ENCODE results near the gene ITGB7. TPM values are rescaled to one million over a fixed set of nuclear protein-coding genes. Genes with fewer than 3 reads are reported as not detected.

ITGB7 gene
- total and polyA plus RNA-seq, 9 of the 15 experiments (the other 6 are each of a cell fraction or from before 2014, with no cell fraction given) = 0.06 to 2.0 (median 0.67) TPM

DNA sequence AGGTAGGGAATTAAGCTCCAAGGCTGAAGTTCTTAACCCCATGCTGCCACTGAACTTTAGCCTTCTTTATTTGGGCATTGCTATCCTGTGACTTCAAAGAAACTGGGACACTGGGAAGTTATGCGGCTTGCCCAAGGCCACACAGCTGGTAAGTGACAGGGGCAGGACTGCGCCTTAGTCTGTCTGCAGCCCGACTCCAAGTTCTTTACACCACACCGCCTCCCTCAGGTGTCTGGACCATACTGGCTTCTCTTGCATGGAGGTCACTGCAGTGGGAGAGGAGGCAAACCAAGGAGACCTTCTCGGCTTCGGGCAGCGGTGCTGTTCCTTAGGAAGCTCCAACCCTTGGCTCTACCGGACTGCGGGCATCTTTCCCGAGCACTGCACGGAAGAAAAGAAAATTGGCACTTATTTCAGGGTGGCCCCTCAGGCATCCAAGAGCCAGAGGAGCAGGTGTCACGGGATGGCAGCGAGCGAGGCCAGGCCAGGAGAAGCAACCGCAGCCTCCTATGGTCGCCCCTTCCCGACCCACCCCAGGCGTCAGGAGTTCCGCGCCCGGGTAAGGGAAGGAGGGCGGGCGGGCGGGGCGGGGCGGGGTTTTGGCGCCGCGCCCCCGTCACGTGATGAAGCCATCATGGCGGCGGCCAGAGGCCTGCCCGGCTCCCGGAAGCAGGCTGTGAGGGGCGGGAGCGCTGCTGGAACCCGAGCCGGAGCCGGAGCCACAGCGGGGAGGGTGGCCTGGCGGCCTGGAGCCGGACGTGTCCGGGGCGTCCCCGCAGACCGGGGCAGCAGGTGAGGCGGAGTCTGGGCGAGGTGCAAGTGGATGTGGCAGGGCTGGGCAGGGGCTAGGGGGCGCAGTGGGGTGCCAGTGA is 44.7 kb upstream of the ITGB7 start (continued):
- TF ChIP-seq ATF6 (CRISPR knock-in tag; IDR thresholded peaks at IDR 0.05) = no peak
- TF ChIP-seq ELK3 (CRISPR knock-in tag; IDR thresholded peaks at IDR 0.05) = no peak
- TF ChIP-seq MXI1 (IDR thresholded peaks at IDR 0.05; ENCODE audit: low read depth, low read length) = 0 out of 2 replicates have a peak, but pooled peaks have one; percentile 10
- TF ChIP-seq ERF (CRISPR knock-in tag; IDR thresholded peaks at IDR 0.05) = no peak
- TF ChIP-seq, protein P1, sequence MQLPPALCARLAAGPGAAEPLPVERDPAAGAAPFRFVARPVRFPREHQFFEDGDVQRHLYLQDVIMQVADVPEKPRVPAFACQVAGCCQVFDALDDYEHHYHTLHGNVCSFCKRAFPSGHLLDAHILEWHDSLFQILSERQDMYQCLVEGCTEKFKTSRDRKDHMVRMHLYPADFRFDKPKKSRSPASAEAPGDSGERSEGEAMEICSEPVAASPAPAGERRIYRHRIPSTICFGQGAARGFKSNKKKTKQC (CRISPR knock-in tag; IDR thresholded peaks at IDR 0.05) = no peak
- no peak; the same call in 1 of the 2 replicates for TF ChIP-seq CC2D1A (IDR thresholded peaks at IDR 0.05)
- TF ChIP-seq KLF1 (tag; IDR thresholded peaks at IDR 0.05) = no peak
- peak; percentile 72; the same call in 1 of the 2 replicates for TF ChIP-seq ARID4B (CRISPR knock-in tag; IDR thresholded peaks at IDR 0.05)
- TF ChIP-seq GTF2A2 (tag; IDR thresholded peaks at IDR 0.05) = no peak
- no peak for TF ChIP-seq POLR2AphosphoS2 (IDR thresholded peaks at IDR 0.05; ENCODE audit: low read length)
- TF ChIP-seq, protein P2, sequence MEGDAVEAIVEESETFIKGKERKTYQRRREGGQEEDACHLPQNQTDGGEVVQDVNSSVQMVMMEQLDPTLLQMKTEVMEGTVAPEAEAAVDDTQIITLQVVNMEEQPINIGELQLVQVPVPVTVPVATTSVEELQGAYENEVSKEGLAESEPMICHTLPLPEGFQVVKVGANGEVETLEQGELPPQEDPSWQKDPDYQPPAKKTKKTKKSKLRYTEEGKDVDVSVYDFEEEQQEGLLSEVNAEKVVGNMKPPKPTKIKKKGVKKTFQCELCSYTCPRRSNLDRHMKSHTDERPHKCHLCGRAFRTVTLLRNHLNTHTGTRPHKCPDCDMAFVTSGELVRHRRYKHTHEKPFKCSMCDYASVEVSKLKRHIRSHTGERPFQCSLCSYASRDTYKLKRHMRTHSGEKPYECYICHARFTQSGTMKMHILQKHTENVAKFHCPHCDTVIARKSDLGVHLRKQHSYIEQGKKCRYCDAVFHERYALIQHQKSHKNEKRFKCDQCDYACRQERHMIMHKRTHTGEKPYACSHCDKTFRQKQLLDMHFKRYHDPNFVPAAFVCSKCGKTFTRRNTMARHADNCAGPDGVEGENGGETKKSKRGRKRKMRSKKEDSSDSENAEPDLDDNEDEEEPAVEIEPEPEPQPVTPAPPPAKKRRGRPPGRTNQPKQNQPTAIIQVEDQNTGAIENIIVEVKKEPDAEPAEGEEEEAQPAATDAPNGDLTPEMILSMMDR (IDR thresholded peaks at IDR 0.05 in 2 of 3, conservative IDR thresholded peaks at IDR 0.05 in 1 of 3; ENCODE audit: insufficient read depth in 2 of 3, low read depth in 1 of 3, low read length in 3 of 3) = peak; percentile 66 to 73 (median 71)
- peak; percentile 55 for TF ChIP-seq TBP (optimal IDR thresholded peaks at IDR 0.05; ENCODE audit: low read depth, low read length)
- TF ChIP-seq XRCC4 (IDR thresholded peaks at IDR 0.05; ENCODE audit: extremely low read depth, insufficient read depth, insufficient read length) = no peak
- TF ChIP-seq SMAD2 (IDR thresholded peaks at IDR 0.05; ENCODE audit: low read depth, low read length) = no peak
- TF ChIP-seq C11orf30 (IDR thresholded peaks at IDR 0.05; ENCODE audit: low read depth) = peak; percentile 97
- no peak for TF ChIP-seq ZNF431 (CRISPR knock-in tag; IDR thresholded peaks at IDR 0.05)
- TF ChIP-seq ZNF146 (CRISPR knock-in tag; IDR thresholded peaks at IDR 0.05; ENCODE audit: unreplicated experiment) = no peak
